ENCODE data around the gene CACNA2D3.

The CACNA2D3 gene

DNA sequence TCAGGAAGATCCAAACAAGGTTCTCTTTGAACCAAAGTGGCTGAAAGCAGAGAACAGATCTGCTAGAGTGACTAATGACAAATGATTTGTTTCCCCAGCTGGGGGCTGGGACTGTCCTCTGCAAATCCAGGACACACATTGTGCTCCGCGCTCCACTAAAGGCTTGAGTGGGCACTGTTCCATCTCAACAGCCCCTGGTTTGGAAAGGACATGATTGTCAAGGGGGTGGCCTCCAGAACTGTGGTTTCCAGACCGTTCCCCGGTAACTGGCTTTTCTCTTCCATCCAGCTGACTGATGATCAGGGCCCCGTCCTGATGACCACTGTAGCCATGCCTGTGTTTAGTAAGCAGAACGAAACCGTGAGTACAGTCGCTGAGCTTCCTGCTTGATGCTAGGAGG, 714.5 kb downstream of the CACNA2D3 start:
- TF ChIP-seq, protein P1, sequence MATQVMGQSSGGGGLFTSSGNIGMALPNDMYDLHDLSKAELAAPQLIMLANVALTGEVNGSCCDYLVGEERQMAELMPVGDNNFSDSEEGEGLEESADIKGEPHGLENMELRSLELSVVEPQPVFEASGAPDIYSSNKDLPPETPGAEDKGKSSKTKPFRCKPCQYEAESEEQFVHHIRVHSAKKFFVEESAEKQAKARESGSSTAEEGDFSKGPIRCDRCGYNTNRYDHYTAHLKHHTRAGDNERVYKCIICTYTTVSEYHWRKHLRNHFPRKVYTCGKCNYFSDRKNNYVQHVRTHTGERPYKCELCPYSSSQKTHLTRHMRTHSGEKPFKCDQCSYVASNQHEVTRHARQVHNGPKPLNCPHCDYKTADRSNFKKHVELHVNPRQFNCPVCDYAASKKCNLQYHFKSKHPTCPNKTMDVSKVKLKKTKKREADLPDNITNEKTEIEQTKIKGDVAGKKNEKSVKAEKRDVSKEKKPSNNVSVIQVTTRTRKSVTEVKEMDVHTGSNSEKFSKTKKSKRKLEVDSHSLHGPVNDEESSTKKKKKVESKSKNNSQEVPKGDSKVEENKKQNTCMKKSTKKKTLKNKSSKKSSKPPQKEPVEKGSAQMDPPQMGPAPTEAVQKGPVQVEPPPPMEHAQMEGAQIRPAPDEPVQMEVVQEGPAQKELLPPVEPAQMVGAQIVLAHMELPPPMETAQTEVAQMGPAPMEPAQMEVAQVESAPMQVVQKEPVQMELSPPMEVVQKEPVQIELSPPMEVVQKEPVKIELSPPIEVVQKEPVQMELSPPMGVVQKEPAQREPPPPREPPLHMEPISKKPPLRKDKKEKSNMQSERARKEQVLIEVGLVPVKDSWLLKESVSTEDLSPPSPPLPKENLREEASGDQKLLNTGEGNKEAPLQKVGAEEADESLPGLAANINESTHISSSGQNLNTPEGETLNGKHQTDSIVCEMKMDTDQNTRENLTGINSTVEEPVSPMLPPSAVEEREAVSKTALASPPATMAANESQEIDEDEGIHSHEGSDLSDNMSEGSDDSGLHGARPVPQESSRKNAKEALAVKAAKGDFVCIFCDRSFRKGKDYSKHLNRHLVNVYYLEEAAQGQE (IDR thresholded peaks at IDR 0.05; ENCODE audit: insufficient read depth in 1 of 2, low read depth in 2 of 2, low read length in 2 of 2), result no peak
- TF ChIP-seq POLR2AphosphoS5 (IDR thresholded peaks at IDR 0.05; ENCODE audit: low read depth, low read length), result no peak
- TF ChIP-seq TAF1 (IDR thresholded peaks at IDR 0.05; ENCODE audit: borderline replicate concordance, insufficient read depth, low read length), result no peak

DNA sequence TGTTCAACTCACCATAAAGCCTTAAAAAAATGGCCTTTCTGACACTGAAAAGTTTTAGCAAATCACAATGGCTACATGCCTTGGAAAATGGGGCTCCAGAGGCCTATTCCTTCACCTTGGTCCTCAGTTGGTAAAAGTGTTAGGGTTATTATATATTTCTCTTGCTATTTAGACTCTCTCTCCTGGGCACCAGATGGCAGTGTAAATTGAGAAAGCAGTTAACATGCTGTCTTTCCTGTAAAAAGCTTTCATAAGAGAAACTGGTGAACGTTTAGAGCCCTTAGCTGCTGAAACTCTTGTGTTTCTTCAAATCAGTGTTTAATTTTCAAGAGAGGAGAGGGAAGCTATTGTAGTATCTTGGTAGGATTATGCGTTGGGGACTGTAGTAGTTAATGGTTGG, 715.6 kb downstream of the CACNA2D3 start:
- no peak for TF ChIP-seq SIN3A (IDR thresholded peaks at IDR 0.05; ENCODE audit: borderline replicate concordance, insufficient read depth, low read length)
- TF ChIP-seq POLR2AphosphoS5 (IDR thresholded peaks at IDR 0.05; ENCODE audit: low read depth, low read length), result no peak
- TF ChIP-seq FOXP2 (optimal IDR thresholded peaks at IDR 0.05; ENCODE audit: borderline replicate concordance, extremely low read depth, extremely low read length, insufficient read depth), result no peak
- TF ChIP-seq, protein P1 (IDR thresholded peaks at IDR 0.05; ENCODE audit: insufficient read depth in 1 of 2, low read depth in 2 of 2, low read length in 2 of 2), result no peak
- TF ChIP-seq TAF1 (IDR thresholded peaks at IDR 0.05; ENCODE audit: borderline replicate concordance, insufficient read depth, low read length), result no peak

DNA sequence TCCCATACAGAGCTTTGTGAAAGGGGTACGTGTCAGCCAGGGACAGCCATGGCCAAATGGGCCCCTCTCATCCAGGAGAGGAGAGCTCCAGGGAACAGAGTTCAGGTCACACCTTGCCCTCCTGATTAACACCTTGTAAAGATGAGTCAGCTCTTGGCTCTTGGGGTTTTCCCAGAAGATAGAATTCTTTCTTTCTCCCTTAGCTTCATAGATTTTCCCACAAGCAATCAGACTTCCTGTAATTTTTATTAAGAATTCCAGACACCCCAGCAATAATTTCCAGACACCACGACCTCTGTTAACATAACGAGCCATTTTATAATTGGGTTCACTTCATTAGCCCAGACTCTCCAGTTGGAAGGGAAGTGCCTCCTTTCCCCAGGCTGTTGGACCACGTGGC, 719.1 kb downstream of the CACNA2D3 start:
- TF ChIP-seq, protein P1 (IDR thresholded peaks at IDR 0.05; ENCODE audit: insufficient read depth in 1 of 2, low read depth in 2 of 2, low read length in 2 of 2), result no peak
- TF ChIP-seq POLR2AphosphoS5 (IDR thresholded peaks at IDR 0.05; ENCODE audit: low read depth, low read length), result no peak
- no peak for TF ChIP-seq FOXP2 (optimal IDR thresholded peaks at IDR 0.05; ENCODE audit: borderline replicate concordance, extremely low read depth, extremely low read length, insufficient read depth)
- no peak for TF ChIP-seq TAF1 (IDR thresholded peaks at IDR 0.05; ENCODE audit: borderline replicate concordance, insufficient read depth, low read length)

DNA sequence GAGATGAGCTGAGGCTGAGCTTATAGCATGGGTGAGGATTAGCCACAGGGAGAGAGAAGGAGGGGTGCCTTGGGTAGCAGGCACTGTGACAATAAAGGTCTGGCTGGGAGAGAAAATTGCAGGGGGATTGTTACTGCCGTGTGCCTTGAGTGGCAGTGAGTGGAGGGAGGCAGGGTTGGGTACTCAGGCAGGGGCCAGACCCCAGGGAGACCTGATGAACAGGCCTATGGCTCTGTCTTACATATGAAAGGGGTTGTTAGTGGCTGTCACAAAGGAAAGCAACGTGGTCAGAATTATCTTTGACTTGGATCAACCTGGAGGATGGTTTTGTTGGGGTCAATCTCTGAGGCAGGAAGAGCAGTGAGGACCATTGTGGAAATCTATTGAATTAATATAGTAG, 721.0 kb downstream of the CACNA2D3 start:
- TF ChIP-seq SIN3A (IDR thresholded peaks at IDR 0.05; ENCODE audit: borderline replicate concordance, insufficient read depth, low read length) (no peak), POLR2AphosphoS5 (IDR thresholded peaks at IDR 0.05; ENCODE audit: low read depth, low read length) (no peak), FOXP2 (optimal IDR thresholded peaks at IDR 0.05; ENCODE audit: borderline replicate concordance, extremely low read depth, extremely low read length, insufficient read depth) (no peak), TAF1 (IDR thresholded peaks at IDR 0.05; ENCODE audit: borderline replicate concordance, insufficient read depth, low read length) (no peak)
- TF ChIP-seq, protein P1 (IDR thresholded peaks at IDR 0.05; ENCODE audit: insufficient read depth in 1 of 2, low read depth in 2 of 2, low read length in 2 of 2), result no peak

DNA sequence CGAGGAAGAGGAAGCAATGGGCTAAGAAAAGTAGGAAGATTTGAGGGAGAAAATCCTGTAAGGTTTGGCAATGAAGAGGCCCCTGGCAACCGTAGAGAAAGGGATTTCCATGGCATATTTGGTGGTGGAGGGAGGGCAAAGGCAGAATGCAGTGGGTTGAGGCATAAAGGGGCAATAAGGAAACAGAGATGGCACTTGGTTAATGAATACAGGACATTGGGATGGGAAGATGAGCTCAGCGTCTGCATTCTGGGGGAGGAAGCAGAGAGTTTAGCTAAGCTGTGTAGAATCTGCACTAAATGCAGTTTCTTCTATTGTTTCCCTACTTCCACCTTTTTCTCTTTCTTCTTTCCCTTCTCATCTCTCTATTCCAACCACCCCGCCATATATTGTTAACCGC, 721.9 kb downstream of the CACNA2D3 start:
- no peak for TF ChIP-seq TAF1 (IDR thresholded peaks at IDR 0.05; ENCODE audit: borderline replicate concordance, insufficient read depth, low read length)
- TF ChIP-seq POLR2AphosphoS5 (IDR thresholded peaks at IDR 0.05; ENCODE audit: low read depth, low read length), result no peak
- TF ChIP-seq FOXP2 (optimal IDR thresholded peaks at IDR 0.05; ENCODE audit: borderline replicate concordance, extremely low read depth, extremely low read length, insufficient read depth), result no peak
- no peak for TF ChIP-seq SIN3A (IDR thresholded peaks at IDR 0.05; ENCODE audit: borderline replicate concordance, insufficient read depth, low read length)
- TF ChIP-seq, protein P1 (IDR thresholded peaks at IDR 0.05; ENCODE audit: insufficient read depth in 1 of 2, low read depth in 2 of 2, low read length in 2 of 2), result no peak
